Fibroblast of skin of abdomen (primary cell): Measurements from ENCODE around the gene SNX15.

ENCODE experiments used
- DNase-seq: peaks from one replicate; pipeline ENCODE4 v3.0.0-alpha.2; 2013

Gene SNX15

GRCh38 chr11:65084598-65085375 is 57.5 kb downstream of the SNX15 start:
- no peak for DNase-seq

- DNase-seq: no peak
Measured at GRCh38 chr11:65085446-65085845, 58.2 kb downstream of the SNX15 start.

GRCh38 chr11:65086809-65087208 is 59.6 kb downstream of the SNX15 start:
- no peak for DNase-seq

GRCh38 chr11:65087216-65087615 is 60.0 kb downstream of the SNX15 start:
- no peak for DNase-seq

GRCh38 chr11:65087827-65088226 is 60.6 kb downstream of the SNX15 start:
- DNase-seq: no peak

GRCh38 chr11:65089621-65090020 is 62.4 kb downstream of the SNX15 start:
- DNase-seq: no peak
